Esophagus squamous epithelium (tissue), 5 donors: ENCODE data around the gene DLG5. TPM values are rescaled to one million over a fixed set of nuclear protein-coding genes. Genes with fewer than 3 reads are reported as not detected.

Experiments
- DNase-seq: peaks from one replicate; lab custom pipeline; 2025; lab: John Stamatoyannopoulos, UW
- H3K27ac ChIP-seq, 4 donors: fragments of 200-600 bp; sonication (generic); one replicate each; pipeline ENCODE4 v1.5.1; 2016 to 2019; ENCODE audit warnings: mild to moderate bottlenecking in 1 of 4
- H3K27me3 ChIP-seq, 4 donors: fragments of 200-600 bp; sonication (generic); 1 replicate in 3 of 4; 2 replicates in 1 of 4; pipeline versions ENCODE4 v1.5.1 to v1.6.0; 2017 to 2021; ENCODE audit warnings: antibody characterized with exemption in 1 of 4
- H3K36me3 ChIP-seq, 3 donors: fragments of 200-600 bp; sonication (generic); one replicate each; pipeline ENCODE4 v1.5.1; 2016 to 2019
- H3K4me1 ChIP-seq, 3 donors: fragments of 200-600 bp; sonication (generic); one replicate each; pipeline ENCODE4 v1.5.1; 2017 to 2019
- H3K4me3 ChIP-seq, 4 donors: fragments of 200-600 bp; sonication (generic); 1 replicate in 3 of 4; 2 replicates in 1 of 4; pipeline ENCODE4 v1.5.1; 2016 to 2019; ENCODE audit warnings: mild to moderate bottlenecking in 2 of 4, moderate library complexity in 1 of 4
- H3K9me3 ChIP-seq, 3 donors: fragments of 200-600 bp; sonication (generic); one replicate each; pipeline ENCODE4 v1.5.1; 2016 to 2019
- CTCF ChIP-seq, 6 experiments: fragments of 450-650 bp in 4 of 6; fragments of 200-600 bp in 2 of 6; sonication (generic) in 2 of 6; IDR thresholded peaks; one replicate each; pipeline ENCODE4 v1.5.1; 2016 to 2019; ENCODE audit warnings: antibody characterized with exemption in 6 of 6, mild to moderate bottlenecking in 4 of 6, moderate library complexity in 4 of 6
- POLR2A ChIP-seq, 4 donors: fragments of 450-650 bp; IDR thresholded peaks; one replicate each; pipeline ENCODE4 v1.6.1; 2017; ENCODE audit warnings: antibody characterized with exemption in 4 of 4, mild to moderate bottlenecking in 4 of 4, moderate library complexity in 3 of 4
- WGBS, 2 donors: methylation state at CpG; one replicate each; pipeline ENCODE4 v1.1.5; 2018; 5-methylcytosine and 5-hydroxymethylcytosine counted together
- intact Hi-C: fragments of 100-400 bp; cut with DNase I; formaldehyde crosslinking; loops from one replicate; pipeline ENCODE4 v1.15.0; 2022
- total RNA-seq, 4 donors: library from RNA; depleted of rRNA; stranded (reverse); fragments of >200 nt; gene quantifications; one replicate each; pipeline ENCODE4 v1.1.0, GENCODE V29; 2016
- donor health status: DM: yes; HTN: yes; CAD: no.

DLG5 gene
- total RNA-seq, 4 donors from 2014 or later = 34.1 to 50.9 (median 41.3) TPM

- Histone ChIP-seq H3K9me3 (no peaks in the 10 kb centered on the region), H3K27me3 (no peaks in the 10 kb centered on the region), H3K4me3 (no peak overlapping the region), H3K27ac (peak overlapping the region in 1 of 4 donors; percentile 53), H3K4me1 (peaks cover 0 to 36% (median 3%) of the 10 kb centered on the region in 3 donors), H3K36me3 (peaks cover 20 to 90% (median 20%) of the 10 kb centered on the region in 3 donors)
- 72 to 89% methylated on average over 9 to 11 of the region's 13 CpGs for WGBS, 2 donors
- TF ChIP-seq CTCF (IDR thresholded peaks at IDR 0.05) = no peak
- no peak for TF ChIP-seq POLR2A (IDR thresholded peaks at IDR 0.05)
- DNase-seq = no peak
- intact Hi-C loops = no loop called here
Observed at GRCh38 chr10:77834943-77835668, 91.4 kb downstream of the DLG5 start.

DNA sequence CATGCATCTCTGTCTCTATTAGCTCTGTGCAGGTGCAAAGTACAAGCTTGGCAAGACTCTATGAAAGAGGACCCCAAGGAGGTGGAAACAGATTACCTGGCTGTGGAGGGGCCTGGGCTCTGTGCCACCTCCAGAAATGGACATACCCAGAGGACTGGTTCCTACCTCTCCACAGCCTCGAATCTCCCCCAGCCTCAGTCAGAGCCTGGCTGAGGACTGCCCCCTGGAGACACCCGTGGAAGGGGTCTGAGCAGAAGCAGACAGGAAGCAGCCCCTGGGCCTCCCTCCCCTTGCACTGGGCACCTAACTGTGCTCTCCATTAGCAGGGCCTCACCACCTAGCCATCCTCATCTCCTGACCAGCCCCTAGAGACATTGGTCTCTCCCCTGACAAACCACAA is 92.0 kb downstream of the DLG5 start:
- Histone ChIP-seq H3K4me1 (peaks cover 0 to 36% (median 3%) of the 10 kb centered on the region in 3 donors), H3K27me3 (no peaks in the 10 kb centered on the region), H3K36me3 (peaks cover 24 to 90% (median 26%) of the 10 kb centered on the region in 3 donors), H3K9me3 (no peaks in the 10 kb centered on the region), H3K4me3 (no peak overlapping the region), H3K27ac (no peak overlapping the region)
- intact Hi-C loops = no loop called here
- no peak for DNase-seq
- TF ChIP-seq CTCF (IDR thresholded peaks at IDR 0.05) = no peak
- no peak for TF ChIP-seq POLR2A (IDR thresholded peaks at IDR 0.05)
- WGBS, 2 donors = 94% methylated on average over 2 of the region's 2 CpGs; no CpG with 5 or more reads in 1 of the 2 donors

DNA sequence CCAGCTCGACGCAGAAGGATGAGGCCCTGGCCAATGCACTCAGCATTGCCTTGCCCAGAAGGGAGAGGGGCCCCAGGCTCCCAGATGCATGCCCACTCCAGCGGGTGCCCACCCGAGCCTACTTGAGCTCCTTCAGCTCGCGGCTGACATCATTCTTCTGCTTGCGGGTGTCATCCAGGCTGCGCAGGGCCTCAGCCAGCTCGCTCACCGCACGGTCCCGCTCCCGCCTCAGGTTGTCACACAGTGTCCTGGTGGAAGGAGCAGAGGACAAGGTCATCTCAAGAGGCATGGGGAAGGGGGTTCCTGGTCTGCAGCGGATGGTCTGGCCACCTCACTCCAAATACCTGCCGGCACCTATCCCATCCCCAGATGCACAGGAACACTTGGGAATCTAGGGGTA is 92.8 kb downstream of the DLG5 start:
- H3K4me3 ChIP-seq = no peak overlapping the region
- intact Hi-C loops = no loop called here
- no peaks in the 10 kb centered on the region for H3K9me3 ChIP-seq
- H3K27ac ChIP-seq = no peak overlapping the region
- no peak for DNase-seq
- peaks cover 0 to 36% (median 3%) of the 10 kb centered on the region in 3 donors for H3K4me1 ChIP-seq
- 94% methylated on average over 5 to 9 of the region's 15 CpGs for WGBS, 2 donors
- no peaks in the 10 kb centered on the region for H3K27me3 ChIP-seq
- peaks cover 29 to 90% (median 32%) of the 10 kb centered on the region in 3 donors for H3K36me3 ChIP-seq
- TF ChIP-seq POLR2A (IDR thresholded peaks at IDR 0.05) = no peak
- TF ChIP-seq CTCF (IDR thresholded peaks at IDR 0.05) = no peak

DNA sequence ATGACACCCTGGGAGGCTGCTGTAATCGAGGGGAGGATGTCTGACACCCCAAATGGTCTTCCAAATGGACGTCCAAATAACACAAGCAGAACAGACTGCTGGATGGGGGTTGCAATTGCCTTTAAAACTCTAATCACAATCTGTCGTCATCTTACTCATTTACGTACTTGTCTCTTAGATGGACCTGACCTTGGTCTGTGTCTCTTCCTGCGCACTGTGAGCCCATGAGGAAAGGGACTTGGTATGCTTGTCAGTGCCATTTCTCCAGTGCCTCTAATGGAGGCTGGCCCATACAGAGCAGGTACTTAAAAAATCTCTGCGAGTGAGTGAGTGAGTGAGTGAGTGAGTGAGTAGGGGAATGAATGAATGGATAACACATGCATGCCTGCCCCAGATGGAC is 93.3 kb downstream of the DLG5 start:
- intact Hi-C loops = no loop called here

More for the DNA sequence above, 93.3 kb downstream of the DLG5 start:
- Histone ChIP-seq H3K27me3 (no peaks in the 10 kb centered on the region), H3K27ac (no peak overlapping the region), H3K36me3 (peaks cover 24 to 90% (median 35%) of the 10 kb centered on the region in 3 donors), H3K4me3 (no peak overlapping the region), H3K9me3 (no peaks in the 10 kb centered on the region), H3K4me1 (peaks cover 0 to 36% (median 3%) of the 10 kb centered on the region in 3 donors)
- WGBS, 2 donors = 88 to 94% methylated on average over 6 of the region's 6 CpGs
- TF ChIP-seq POLR2A (IDR thresholded peaks at IDR 0.05) (no peak), CTCF (IDR thresholded peaks at IDR 0.05) (no peak)
- no peak for DNase-seq
